Neutrophil (primary cell): ENCODE data around the gene C6orf89.

Experiments
- H3K27ac ChIP-seq: fragments of 200-600 bp; sonication (generic); 2 replicates; pipeline ENCODE4 v1.5.1; 2016; ENCODE audit warnings: mild to moderate bottlenecking, moderate library complexity
- H3K27me3 ChIP-seq: fragments of 200-600 bp; sonication (generic); 2 replicates; pipeline ENCODE4 v1.6.0; 2016; ENCODE audit warnings: mild to moderate bottlenecking
- H3K36me3 ChIP-seq: fragments of 200-600 bp; sonication (generic); 2 replicates; pipeline ENCODE4 v1.5.1; 2017
- H3K4me1 ChIP-seq, 2 experiments: fragments of 200-600 bp in 1 of 2; sonication (generic) in 1 of 2; 1 replicate in 1 of 2; 2 replicates in 1 of 2; pipeline versions ENCODE4 v1.5.1 to v1.6.1; 2013 to 2016; ENCODE audit warnings: low read depth in 1 of 2, low read length in 1 of 2, mild to moderate bottlenecking in 1 of 2, moderate library complexity in 1 of 2; ENCODE audit not compliant: control insufficient read depth in 1 of 2, insufficient read depth in 1 of 2
- H3K4me3 ChIP-seq, 2 experiments: fragments of 200-600 bp in 1 of 2; sonication (generic) in 1 of 2; 1 replicate in 1 of 2; 2 replicates in 1 of 2; pipeline ENCODE4 v1.5.1; 2013 to 2016; ENCODE audit warnings: low read depth in 1 of 2, low read length in 1 of 2, mild to moderate bottlenecking in 1 of 2, moderate library complexity in 1 of 2
- H3K9me3 ChIP-seq: fragments of 200-600 bp; sonication (generic); 2 replicates; pipeline ENCODE4 v1.5.1; 2016
- CTCF ChIP-seq: fragments of 200-600 bp; sonication (generic); IDR thresholded peaks from 2 replicates; pipeline ENCODE4 v1.5.1; 2016; ENCODE audit warnings: antibody characterized with exemption

Gene C6orf89

DNA sequence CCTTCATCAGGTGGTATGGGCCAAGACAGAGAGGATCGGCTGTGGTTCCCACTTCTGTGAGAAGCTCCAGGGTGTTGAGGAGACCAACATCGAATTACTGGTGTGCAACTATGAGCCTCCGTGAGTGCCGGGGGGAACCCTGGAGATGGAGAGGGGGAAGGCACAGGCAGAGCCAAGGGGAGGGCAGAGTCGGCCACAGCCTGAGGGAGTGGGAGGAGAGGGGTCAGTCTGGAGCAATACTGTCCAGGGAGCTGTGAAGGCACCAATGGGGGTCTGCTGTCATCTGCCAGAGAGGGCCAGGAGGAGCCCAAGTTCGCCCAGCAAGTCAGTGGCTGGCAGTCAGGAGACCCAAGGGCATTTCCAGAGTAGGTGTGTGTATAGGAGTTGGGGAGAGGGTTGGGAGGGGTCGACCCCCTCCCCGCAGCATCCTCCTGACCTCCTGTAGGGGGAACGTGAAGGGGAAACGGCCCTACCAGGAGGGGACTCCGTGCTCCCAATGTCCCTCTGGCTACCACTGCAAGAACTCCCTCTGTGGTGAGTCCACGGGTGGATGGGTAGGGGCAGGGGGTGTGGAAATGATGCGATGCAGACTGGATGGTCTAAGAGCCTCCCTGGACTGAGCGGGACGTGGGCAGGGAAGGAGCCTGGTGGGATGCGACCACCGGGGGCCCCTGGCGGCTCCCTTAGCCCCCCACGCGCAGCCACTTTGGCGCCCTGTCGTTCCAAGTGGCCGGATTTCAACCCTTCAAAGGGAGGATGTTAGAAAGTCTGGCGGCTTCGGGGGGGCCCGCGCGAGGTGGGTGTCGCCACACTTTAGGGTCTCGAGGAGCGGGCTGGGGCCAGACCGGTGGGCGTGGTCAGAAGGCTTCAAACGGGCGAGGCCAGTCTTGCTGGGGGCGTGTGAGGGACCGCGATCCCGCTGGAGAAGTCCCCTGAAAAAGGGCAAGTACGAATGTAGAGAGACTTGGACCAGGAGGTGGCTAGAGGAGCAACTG lies 76.0 kb downstream of the C6orf89 start:
- Histone ChIP-seq H3K4me3 (no peak overlapping the region), H3K9me3 (no peaks in the 10 kb centered on the region), H3K27ac (no peak overlapping the region), H3K4me1 (peaks cover 14 to 17% of the 10 kb centered on the region in 2 experiments), H3K27me3 (peaks cover 53% of the 10 kb centered on the region), H3K36me3 (peaks cover 7% of the 10 kb centered on the region)
- no peak for TF ChIP-seq CTCF

DNA sequence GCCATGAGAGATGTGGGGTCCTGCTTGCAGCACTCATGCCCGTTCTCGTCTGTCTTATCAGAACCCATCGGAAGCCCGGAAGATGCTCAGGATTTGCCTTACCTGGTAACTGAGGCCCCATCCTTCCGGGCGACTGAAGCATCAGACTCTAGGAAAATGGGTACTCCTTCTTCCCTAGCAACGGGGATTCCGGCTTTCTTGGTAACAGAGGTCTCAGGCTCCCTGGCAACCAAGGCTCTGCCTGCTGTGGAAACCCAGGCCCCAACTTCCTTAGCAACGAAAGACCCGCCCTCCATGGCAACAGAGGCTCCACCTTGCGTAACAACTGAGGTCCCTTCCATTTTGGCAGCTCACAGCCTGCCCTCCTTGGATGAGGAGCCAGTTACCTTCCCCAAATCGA lies 77.1 kb downstream of the C6orf89 start:
- Histone ChIP-seq H3K27me3 (peaks cover 41% of the 10 kb centered on the region), H3K9me3 (no peaks in the 10 kb centered on the region), H3K4me1 (peaks cover 14 to 17% of the 10 kb centered on the region in 2 experiments), H3K4me3 (no peak overlapping the region), H3K36me3 (peaks cover 18% of the 10 kb centered on the region), H3K27ac (peak overlapping the region; percentile 71)
- TF ChIP-seq CTCF = no peak

- TF ChIP-seq CTCF = no peak
- Histone ChIP-seq H3K36me3 (peaks cover 26% of the 10 kb centered on the region), H3K4me1 (peaks cover 14 to 17% of the 10 kb centered on the region in 2 experiments), H3K9me3 (no peaks in the 10 kb centered on the region), H3K27me3 (peaks cover 33% of the 10 kb centered on the region), H3K4me3 (no peak overlapping the region), H3K27ac (peak overlapping the region; percentile 71)
Observed at GRCh38 chr6:36963451-36964290, 77.9 kb downstream of the C6orf89 start.

DNA sequence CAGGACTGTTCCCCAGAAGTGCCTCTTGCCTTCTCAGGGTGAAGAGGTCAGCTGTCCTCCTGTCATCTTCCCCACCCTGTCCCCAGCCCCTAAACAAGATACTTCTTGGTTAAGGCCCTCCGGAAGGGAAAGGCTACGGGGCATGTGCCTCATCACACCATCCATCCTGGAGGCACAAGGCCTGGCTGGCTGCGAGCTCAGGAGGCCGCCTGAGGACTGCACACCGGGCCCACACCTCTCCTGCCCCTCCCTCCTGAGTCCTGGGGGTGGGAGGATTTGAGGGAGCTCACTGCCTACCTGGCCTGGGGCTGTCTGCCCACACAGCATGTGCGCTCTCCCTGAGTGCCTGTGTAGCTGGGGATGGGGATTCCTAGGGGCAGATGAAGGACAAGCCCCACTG lies 78.6 kb downstream of the C6orf89 start:
- Histone ChIP-seq H3K36me3 (peaks cover 32% of the 10 kb centered on the region), H3K9me3 (no peaks in the 10 kb centered on the region), H3K4me3 (no peak overlapping the region), H3K4me1 (peaks cover 14 to 17% of the 10 kb centered on the region in 2 experiments), H3K27ac (peak overlapping the region; percentile 71), H3K27me3 (peaks cover 27% of the 10 kb centered on the region)
- no peak for TF ChIP-seq CTCF

DNA sequence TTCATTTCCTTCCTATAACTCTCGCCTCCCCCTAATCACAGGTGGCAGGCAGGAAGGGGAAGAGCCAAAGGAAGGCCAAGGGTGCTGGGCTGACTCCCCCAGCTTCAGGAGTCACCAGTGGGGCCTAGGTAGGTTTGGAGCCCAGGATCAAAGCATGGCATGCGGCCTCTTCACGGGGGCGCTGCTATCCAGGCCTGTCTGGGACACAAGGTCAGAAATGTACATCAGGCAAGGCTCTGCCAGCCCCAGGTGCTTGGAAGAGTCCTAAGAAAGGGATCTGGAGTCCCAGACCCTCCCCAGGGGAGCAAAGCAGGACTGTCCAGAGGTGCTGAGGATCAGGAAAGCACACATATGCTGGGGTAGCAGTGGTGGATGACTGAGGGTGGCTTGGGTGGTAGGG lies 79.2 kb downstream of the C6orf89 start:
- peaks cover 23% of the 10 kb centered on the region for H3K27me3 ChIP-seq
- no peak for TF ChIP-seq CTCF
- peaks cover 38% of the 10 kb centered on the region for H3K36me3 ChIP-seq
- H3K4me3 ChIP-seq = no peak overlapping the region
- peaks cover 14 to 17% of the 10 kb centered on the region in 2 experiments for H3K4me1 ChIP-seq
- H3K9me3 ChIP-seq = no peaks in the 10 kb centered on the region
- H3K27ac ChIP-seq = peak overlapping the region; percentile 71
